Measurements from ENCODE around the gene COL28A1. TPM values are rescaled to one million over a fixed set of nuclear protein-coding genes. Genes with fewer than 3 reads are reported as not detected.
A peak's percentile ranks its signal among the peaks of the same experiment; 100 is the strongest.

COL28A1 gene
- polyA plus RNA-seq, result 1 to 10 TPM; 1.1 to 3.1 (median 1.5) TPM
- long read RNA-seq, donor 1, result 0 reads
- long read RNA-seq, donor 2, result 0 reads
- long read RNA-seq, donor 3, result 0 reads
- long read RNA-seq, donor 4, result 0 reads
- long read RNA-seq, donor 5, result 0 reads
- long read RNA-seq, donor 6, result 0 reads
- long read RNA-seq, donor 7, result 0 reads
- long read RNA-seq, donor 8, result 0 reads
- long read RNA-seq, donor 9, result 0 reads
- long read RNA-seq, donor 10, result 0 reads

GRCh38 chr7:7535691-7536090 is at the start of gene COL28A1:
Gene COL28A1 (minus strand): TSS chr7:7535873. CDS start chr7:7532875, 2,998 bp downstream.
- WGBS, 3 donors, result 32 to 53% (median 32%) methylated on average over 1 of the region's 1 CpG
- DNase-seq (no peak), FAIRE-seq (no peak)
- no peak within 1 kb of the TSS for H3K27ac ChIP-seq (ENCODE audit: low read depth in 1 of 3, low read length in 2 of 3)
- H3K27me3 ChIP-seq (ENCODE audit: control insufficient read depth in 3 of 3, insufficient read depth in 3 of 3, low read length in 3 of 3), result no peaks in the 10 kb centered on the region
- H3K9me3 ChIP-seq (ENCODE audit: control insufficient read depth in 2 of 2, insufficient read depth in 1 of 2, low read depth in 1 of 2, low read length in 1 of 2), result no peaks in the 10 kb centered on the region
- no peaks in the 10 kb centered on the region for H3K36me3 ChIP-seq (ENCODE audit: control insufficient read depth in 3 of 3, insufficient read depth in 2 of 3, low read depth in 1 of 3, low read length in 3 of 3)
- H3K4me3 ChIP-seq (ENCODE audit: low read depth in 1 of 3, low read length in 3 of 3), result no peak within 1 kb of the TSS
- no peaks in the 10 kb centered on the region for H3K4me1 ChIP-seq (ENCODE audit: control insufficient read depth in 3 of 3, insufficient read depth in 2 of 3, low read depth in 1 of 3, low read length in 2 of 3)

GRCh38 chr7:7584653-7585052 is 49.0 kb upstream of the COL28A1 start:
- DNase-seq (no peak), FAIRE-seq (peak; percentile 85)
- WGBS, 3 donors, result 84 to 94% (median 92%) methylated on average over 1 of the region's 1 CpG
- Histone ChIP-seq H3K4me1 (ENCODE audit: control insufficient read depth in 3 of 3, insufficient read depth in 2 of 3, low read depth in 1 of 3, low read length in 2 of 3) (peaks cover 0 to 5% (median 0%) of the 10 kb centered on the region in 3 donors), H3K27ac (ENCODE audit: low read depth in 1 of 3, low read length in 2 of 3) (no peak overlapping the region), H3K27me3 (ENCODE audit: control insufficient read depth in 3 of 3, insufficient read depth in 3 of 3, low read length in 3 of 3) (no peaks in the 10 kb centered on the region), H3K36me3 (ENCODE audit: control insufficient read depth in 3 of 3, insufficient read depth in 2 of 3, low read depth in 1 of 3, low read length in 3 of 3) (peaks cover 0 to 3% (median 0%) of the 10 kb centered on the region in 3 donors), H3K4me3 (ENCODE audit: low read depth in 1 of 3, low read length in 3 of 3) (no peak overlapping the region), H3K9me3 (ENCODE audit: control insufficient read depth in 2 of 2, insufficient read depth in 1 of 2, low read depth in 1 of 2, low read length in 1 of 2) (no peaks in the 10 kb centered on the region)

GRCh38 chr7:7583731-7584130 is 48.1 kb upstream of the COL28A1 start:
- Histone ChIP-seq H3K4me3 (ENCODE audit: low read depth in 1 of 3, low read length in 3 of 3) (no peak overlapping the region), H3K27ac (ENCODE audit: low read depth in 1 of 3, low read length in 2 of 3) (no peak overlapping the region), H3K4me1 (ENCODE audit: control insufficient read depth in 3 of 3, insufficient read depth in 2 of 3, low read depth in 1 of 3, low read length in 2 of 3) (peaks cover 0 to 5% (median 0%) of the 10 kb centered on the region in 3 donors), H3K27me3 (ENCODE audit: control insufficient read depth in 3 of 3, insufficient read depth in 3 of 3, low read length in 3 of 3) (no peaks in the 10 kb centered on the region), H3K36me3 (ENCODE audit: control insufficient read depth in 3 of 3, insufficient read depth in 2 of 3, low read depth in 1 of 3, low read length in 3 of 3) (peaks cover 0 to 3% (median 0%) of the 10 kb centered on the region in 3 donors), H3K9me3 (ENCODE audit: control insufficient read depth in 2 of 2, insufficient read depth in 1 of 2, low read depth in 1 of 2, low read length in 1 of 2) (no peaks in the 10 kb centered on the region)
- 78 to 86% (median 80%) methylated on average over 2 of the region's 2 CpGs for WGBS, 3 donors
- DNase-seq (no peak), FAIRE-seq (no peak)

- Histone ChIP-seq H3K27me3 (ENCODE audit: control insufficient read depth in 3 of 3, insufficient read depth in 3 of 3, low read length in 3 of 3) (no peaks in the 10 kb centered on the region), H3K36me3 (ENCODE audit: control insufficient read depth in 3 of 3, insufficient read depth in 2 of 3, low read depth in 1 of 3, low read length in 3 of 3) (peaks cover 0 to 3% (median 0%) of the 10 kb centered on the region in 3 donors), H3K4me3 (ENCODE audit: low read depth in 1 of 3, low read length in 3 of 3) (no peak overlapping the region), H3K9me3 (ENCODE audit: control insufficient read depth in 2 of 2, insufficient read depth in 1 of 2, low read depth in 1 of 2, low read length in 1 of 2) (no peaks in the 10 kb centered on the region), H3K27ac (ENCODE audit: low read depth in 1 of 3, low read length in 2 of 3) (no peak overlapping the region), H3K4me1 (ENCODE audit: control insufficient read depth in 3 of 3, insufficient read depth in 2 of 3, low read depth in 1 of 3, low read length in 2 of 3) (peaks cover 0 to 5% (median 1%) of the 10 kb centered on the region in 3 donors)
- FAIRE-seq (no peak), DNase-seq (no peak)
- WGBS, 3 donors, result 40 to 88% (median 69%) methylated on average over 1 of the region's 1 CpG
These were observed 46.9 kb upstream of the COL28A1 start for GRCh38 chr7:7582596-7582995.

DNA sequence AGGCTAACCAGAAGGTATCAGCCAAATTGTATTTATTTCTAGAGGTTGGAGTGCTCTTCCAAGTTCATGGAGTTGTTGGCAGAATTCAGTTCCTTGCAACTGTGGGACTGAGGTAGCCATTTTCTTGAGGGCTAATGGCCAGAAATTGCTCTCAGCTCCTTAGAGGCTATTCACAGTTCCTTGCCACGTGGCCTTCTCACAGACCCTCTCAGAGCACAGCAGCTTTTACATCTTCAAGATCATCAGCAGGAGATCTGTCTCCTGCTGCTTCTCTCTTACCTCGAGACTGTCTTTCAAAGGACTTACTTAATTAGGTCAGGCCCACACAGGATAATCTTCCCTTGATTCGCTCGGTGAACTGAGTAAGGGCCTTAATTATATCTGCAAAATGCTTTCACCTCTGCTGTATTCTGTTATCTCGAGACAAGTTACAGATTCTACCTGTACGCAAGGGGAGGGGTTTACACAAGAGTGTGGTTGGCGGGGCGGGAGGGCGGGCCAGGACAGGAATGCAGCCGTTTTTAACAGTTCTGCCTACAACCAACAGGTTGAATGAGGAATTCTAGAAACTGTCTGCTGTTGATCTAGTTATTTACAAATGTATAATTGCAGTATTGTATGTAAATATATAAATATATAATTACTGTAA is 46.0 kb upstream of the COL28A1 start:
- 84 to 92% (median 89%) methylated on average over 10 of the region's 10 CpGs for WGBS, 3 donors
- Histone ChIP-seq H3K27me3 (ENCODE audit: control insufficient read depth in 3 of 3, insufficient read depth in 3 of 3, low read length in 3 of 3) (no peaks in the 10 kb centered on the region), H3K27ac (ENCODE audit: low read depth in 1 of 3, low read length in 2 of 3) (no peak overlapping the region), H3K36me3 (ENCODE audit: control insufficient read depth in 3 of 3, insufficient read depth in 2 of 3, low read depth in 1 of 3, low read length in 3 of 3) (no peaks in the 10 kb centered on the region), H3K9me3 (ENCODE audit: control insufficient read depth in 2 of 2, insufficient read depth in 1 of 2, low read depth in 1 of 2, low read length in 1 of 2) (no peaks in the 10 kb centered on the region), H3K4me3 (ENCODE audit: low read depth in 1 of 3, low read length in 3 of 3) (no peak overlapping the region), H3K4me1 (ENCODE audit: control insufficient read depth in 3 of 3, insufficient read depth in 2 of 3, low read depth in 1 of 3, low read length in 2 of 3) (peaks cover 0 to 5% (median 3%) of the 10 kb centered on the region in 3 donors)
- FAIRE-seq (no peak), DNase-seq (peak in 1 of 2 donors; percentile 28)

GRCh38 chr7:7579638-7580037 is 44.0 kb upstream of the COL28A1 start:
- Histone ChIP-seq H3K4me1 (ENCODE audit: control insufficient read depth in 3 of 3, insufficient read depth in 2 of 3, low read depth in 1 of 3, low read length in 2 of 3) (peaks cover 0 to 5% (median 3%) of the 10 kb centered on the region in 3 donors), H3K9me3 (ENCODE audit: control insufficient read depth in 2 of 2, insufficient read depth in 1 of 2, low read depth in 1 of 2, low read length in 1 of 2) (no peaks in the 10 kb centered on the region), H3K4me3 (ENCODE audit: low read depth in 1 of 3, low read length in 3 of 3) (no peak overlapping the region), H3K27me3 (ENCODE audit: control insufficient read depth in 3 of 3, insufficient read depth in 3 of 3, low read length in 3 of 3) (no peaks in the 10 kb centered on the region), H3K36me3 (ENCODE audit: control insufficient read depth in 3 of 3, insufficient read depth in 2 of 3, low read depth in 1 of 3, low read length in 3 of 3) (no peaks in the 10 kb centered on the region), H3K27ac (ENCODE audit: low read depth in 1 of 3, low read length in 2 of 3) (no peak overlapping the region)
- FAIRE-seq, result no peak
- no peak for DNase-seq
- 96 to 99% (median 96%) methylated on average over 3 of the region's 3 CpGs for WGBS, 3 donors

DNA sequence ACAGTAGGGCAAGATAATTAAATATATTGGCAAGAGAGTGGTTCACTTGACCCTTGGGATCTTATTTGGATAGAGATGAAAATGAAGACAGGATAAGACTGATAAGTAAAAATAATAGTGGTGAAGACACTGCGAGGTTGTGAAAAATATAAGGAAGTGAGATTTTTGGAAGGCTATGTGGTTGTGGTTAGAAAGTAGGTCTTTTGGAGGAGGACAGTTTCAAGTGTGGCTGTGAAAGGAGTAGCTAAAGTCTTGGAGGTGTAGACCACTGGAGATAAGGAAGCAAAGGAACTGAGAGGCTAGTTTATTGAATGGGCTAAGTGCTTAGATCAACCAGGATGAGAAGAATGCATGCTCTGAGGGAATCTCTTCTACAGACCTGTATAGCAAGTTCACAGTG is 42.2 kb upstream of the COL28A1 start:
- Histone ChIP-seq H3K4me3 (ENCODE audit: low read depth in 1 of 3, low read length in 3 of 3) (no peak overlapping the region), H3K4me1 (ENCODE audit: control insufficient read depth in 3 of 3, insufficient read depth in 2 of 3, low read depth in 1 of 3, low read length in 2 of 3) (peaks cover 0 to 5% (median 3%) of the 10 kb centered on the region in 3 donors), H3K27me3 (ENCODE audit: control insufficient read depth in 3 of 3, insufficient read depth in 3 of 3, low read length in 3 of 3) (no peaks in the 10 kb centered on the region), H3K9me3 (ENCODE audit: control insufficient read depth in 2 of 2, insufficient read depth in 1 of 2, low read depth in 1 of 2, low read length in 1 of 2) (no peaks in the 10 kb centered on the region), H3K27ac (ENCODE audit: low read depth in 1 of 3, low read length in 2 of 3) (no peak overlapping the region), H3K36me3 (ENCODE audit: control insufficient read depth in 3 of 3, insufficient read depth in 2 of 3, low read depth in 1 of 3, low read length in 3 of 3) (no peaks in the 10 kb centered on the region)
- FAIRE-seq (no peak), DNase-seq (no peak)
- 72 to 79% (median 74%) methylated on average over 1 of the region's 1 CpG for WGBS, 3 donors

GRCh38 chr7:7576344-7576743 is 40.7 kb upstream of the COL28A1 start:
- no peak for FAIRE-seq

More at GRCh38 chr7:7576344-7576743, 40.7 kb upstream of the COL28A1 start:
- peaks cover 0 to 3% (median under 1%) of the 10 kb centered on the region in 3 donors for H3K4me1 ChIP-seq (ENCODE audit: control insufficient read depth in 3 of 3, insufficient read depth in 2 of 3, low read depth in 1 of 3, low read length in 2 of 3)
- WGBS, 3 donors, result 94 to 97% (median 96%) methylated on average over 1 of the region's 1 CpG
- DNase-seq, result peak in 1 of 2 donors; percentile 12
- H3K9me3 ChIP-seq (ENCODE audit: control insufficient read depth in 2 of 2, insufficient read depth in 1 of 2, low read depth in 1 of 2, low read length in 1 of 2), result no peaks in the 10 kb centered on the region
- H3K36me3 ChIP-seq (ENCODE audit: control insufficient read depth in 3 of 3, insufficient read depth in 2 of 3, low read depth in 1 of 3, low read length in 3 of 3), result no peaks in the 10 kb centered on the region
- no peak overlapping the region for H3K27ac ChIP-seq (ENCODE audit: low read depth in 1 of 3, low read length in 2 of 3)
- H3K27me3 ChIP-seq (ENCODE audit: control insufficient read depth in 3 of 3, insufficient read depth in 3 of 3, low read length in 3 of 3), result no peaks in the 10 kb centered on the region
- H3K4me3 ChIP-seq (ENCODE audit: low read depth in 1 of 3, low read length in 3 of 3), result no peak overlapping the region
